ENCODE results near the gene C19orf33. TPM values are rescaled to one million over a fixed set of nuclear protein-coding genes. Genes with fewer than 3 reads are reported as not detected.
A peak's percentile ranks its signal among the peaks of the same experiment; 100 is the strongest.

C19orf33 gene
- total and polyA plus RNA-seq, 9 of the 15 experiments (the other 6 are each of a cell fraction or from before 2014, with no cell fraction given) = 3.2 TPM; not detected in 8

- TF ChIP-seq NFIX (CRISPR knock-in tag; IDR thresholded peaks at IDR 0.05; ENCODE audit: low read depth) = no peak
- TF ChIP-seq TCF3 (CRISPR knock-in tag; IDR thresholded peaks at IDR 0.05) = peak; percentile 99
- TF ChIP-seq MITF (IDR thresholded peaks at IDR 0.05) = peak; percentile 24; the same call in 1 of the 2 replicates
- TF ChIP-seq PKNOX1 (IDR thresholded peaks at IDR 0.05) = peak; percentile 64
- TF ChIP-seq HNRNPK (IDR thresholded peaks at IDR 0.05; ENCODE audit: low read depth, low read length, poor library complexity, severe bottlenecking) = no peak
- TF ChIP-seq KAT8 (IDR thresholded peaks at IDR 0.05; ENCODE audit: low read depth) = no peak
- TF ChIP-seq POLR2AphosphoS5 (IDR thresholded peaks at IDR 0.05; ENCODE audit: control insufficient read depth, insufficient read depth, low read depth, low read length) = peak; percentile 97
- no peak for TF ChIP-seq ZNF740 (CRISPR knock-in tag; IDR thresholded peaks at IDR 0.05)
- no peak; a peak in 1 of 4 replicates for TF ChIP-seq ZNF740 (tag; IDR thresholded peaks at IDR 0.05)
- TF ChIP-seq STAT5B (CRISPR knock-in tag; IDR thresholded peaks at IDR 0.05) = no peak
- TF ChIP-seq KLF16 (IDR thresholded peaks at IDR 0.05) = peak; percentile 96
- no peak for TF ChIP-seq FUS (optimal IDR thresholded peaks at IDR 0.05; ENCODE audit: low read depth, low read length)
- TF ChIP-seq EP300 (IDR thresholded peaks at IDR 0.05; ENCODE audit: low read length) = peak; percentile 99
- TF ChIP-seq NFE2 (IDR thresholded peaks at IDR 0.05; ENCODE audit: low read depth) = peak; percentile 52; the same call in 1 of the 2 replicates
- TF ChIP-seq SREBF1 (IDR thresholded peaks at IDR 0.05; ENCODE audit: borderline replicate concordance, low read depth, low read length) = no peak
- no peak for TF ChIP-seq ZNF184 (CRISPR knock-in tag; IDR thresholded peaks at IDR 0.05)
- 0 out of 2 replicates have a peak, but pooled peaks have one; percentile 83 for TF ChIP-seq DNMT1 (IDR thresholded peaks at IDR 0.05)
- TF ChIP-seq, protein P1, sequence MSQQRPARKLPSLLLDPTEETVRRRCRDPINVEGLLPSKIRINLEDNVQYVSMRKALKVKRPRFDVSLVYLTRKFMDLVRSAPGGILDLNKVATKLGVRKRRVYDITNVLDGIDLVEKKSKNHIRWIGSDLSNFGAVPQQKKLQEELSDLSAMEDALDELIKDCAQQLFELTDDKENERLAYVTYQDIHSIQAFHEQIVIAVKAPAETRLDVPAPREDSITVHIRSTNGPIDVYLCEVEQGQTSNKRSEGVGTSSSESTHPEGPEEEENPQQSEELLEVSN (IDR thresholded peaks at IDR 0.05; ENCODE audit: borderline replicate concordance in 1 of 2, extremely low read depth in 1 of 2, insufficient read depth in 1 of 2, insufficient read length in 1 of 2, low read depth in 1 of 2, low read length in 1 of 2, poor library complexity in 1 of 2, severe bottlenecking in 1 of 2) = no peak
- no peak; the same call in 1 of the 2 replicates for TF ChIP-seq POLR2H (tag; IDR thresholded peaks at IDR 0.05; ENCODE audit: low read depth)
- TF ChIP-seq ZNF197 (CRISPR knock-in tag; IDR thresholded peaks at IDR 0.05; ENCODE audit: low read depth) = no peak; the same call in 1 of the 2 replicates
- TF ChIP-seq SRSF1 (IDR thresholded peaks at IDR 0.05; ENCODE audit: low read depth, low read length) = no peak
- TF ChIP-seq ARNT (IDR thresholded peaks at IDR 0.05) = peak; percentile 75 to 96; a peak in 3 of 4 replicates
- peak; percentile 93 for TF ChIP-seq PHB2 (IDR thresholded peaks at IDR 0.05; ENCODE audit: low read depth)
- TF ChIP-seq ZNF3 (CRISPR knock-in tag; IDR thresholded peaks at IDR 0.05) = no peak
- TF ChIP-seq HNRNPL (IDR thresholded peaks at IDR 0.05; ENCODE audit: low read depth, low read length) = no peak
- peak; percentile 91 for TF ChIP-seq ELF4 (CRISPR knock-in tag; IDR thresholded peaks at IDR 0.05)
Measured at GRCh38 chr19:38317104-38317612, 13.1 kb downstream of the C19orf33 start (continued).

Data from K562 (cell line).